ENCODE data around the gene CCDC186.

CCDC186 gene

GRCh38 chr10:114110174-114110972 is 63.6 kb downstream of the CCDC186 start:
- DNase-seq (ENCODE audit: low spot score): peak; percentile 21

- DNase-seq (ENCODE audit: low spot score): peak; percentile 55
Measured at GRCh38 chr10:114103284-114103683, 70.7 kb downstream of the CCDC186 start.

GRCh38 chr10:114102256-114102655 is 71.7 kb downstream of the CCDC186 start:
- no peak for DNase-seq (ENCODE audit: low spot score)

- peak; percentile 26 for DNase-seq (ENCODE audit: low spot score)
Measured at GRCh38 chr10:114100848-114101741, 72.9 kb downstream of the CCDC186 start.

- no peak for DNase-seq (ENCODE audit: low spot score)
Measured at GRCh38 chr10:114096864-114097263, 77.1 kb downstream of the CCDC186 start.

GRCh38 chr10:114095559-114096337 is 78.3 kb downstream of the CCDC186 start:
- DNase-seq (ENCODE audit: low spot score): no peak

GRCh38 chr10:114094795-114095194 is 79.2 kb downstream of the CCDC186 start:
- DNase-seq (ENCODE audit: low spot score): no peak

GRCh38 chr10:114087655-114088054 is 86.3 kb downstream of the CCDC186 start:
- DNase-seq (ENCODE audit: low spot score): no peak

- no peak for DNase-seq (ENCODE audit: low spot score)
Measured at GRCh38 chr10:114087255-114087654, 86.7 kb downstream of the CCDC186 start.

GRCh38 chr10:114084215-114084614 is 89.8 kb downstream of the CCDC186 start:
- DNase-seq (ENCODE audit: low spot score): no peak

- no peak for DNase-seq (ENCODE audit: low spot score)
Measured at GRCh38 chr10:114083040-114083439, 91.0 kb downstream of the CCDC186 start.

GRCh38 chr10:114081911-114082583 is 92.0 kb downstream of the CCDC186 start:
- DNase-seq (ENCODE audit: low spot score): no peak

GRCh38 chr10:114079421-114079820 is 94.6 kb downstream of the CCDC186 start:
- no peak for DNase-seq (ENCODE audit: low spot score)

GRCh38 chr10:114078346-114078745 is 95.7 kb downstream of the CCDC186 start:
- no peak for DNase-seq (ENCODE audit: low spot score)

- DNase-seq (ENCODE audit: low spot score): no peak
Measured at GRCh38 chr10:114077815-114078219, 96.2 kb downstream of the CCDC186 start.

- DNase-seq (ENCODE audit: low spot score): no peak
Measured at GRCh38 chr10:114077347-114077746, 96.7 kb downstream of the CCDC186 start.

- no peak for DNase-seq (ENCODE audit: low spot score)
Measured at GRCh38 chr10:114075093-114075492, 98.9 kb downstream of the CCDC186 start.

- no peak for DNase-seq (ENCODE audit: low spot score)
Measured at GRCh38 chr10:114073395-114074186, 100.4 kb downstream of the CCDC186 start.

- no peak for DNase-seq (ENCODE audit: low spot score)
Measured at GRCh38 chr10:114071178-114071577, 102.8 kb downstream of the CCDC186 start.
